NCI-H510A (cell line): ENCODE data around the gene CCSAP.
"Not testable (repeated sequence)": the region's sequence is repeated elsewhere in the genome, so short reads cannot be mapped to it uniquely, and the experiment has no call there.

Experiments used
- DNase-seq: peaks from one replicate; lab custom pipeline; 2025; lab: John Stamatoyannopoulos, UW

Gene CCSAP

GRCh38 chr1:229364207-229365065 lies 21.6 kb upstream of the CCSAP start:
- DNase-seq, result no peak

- DNase-seq, result no peak
Measured at GRCh38 chr1:229363723-229364122, 20.9 kb upstream of the CCSAP start.

- DNase-seq, result no peak
Measured at GRCh38 chr1:229360420-229360819, 17.6 kb upstream of the CCSAP start.

GRCh38 chr1:229355661-229356060 lies 12.8 kb upstream of the CCSAP start:
- DNase-seq, result no peak

- no peak for DNase-seq
Measured at GRCh38 chr1:229354226-229354625, 11.4 kb upstream of the CCSAP start.

GRCh38 chr1:229352975-229353374 lies 10.1 kb upstream of the CCSAP start:
- no peak for DNase-seq

GRCh38 chr1:229349463-229350385 lies 6.9 kb upstream of the CCSAP start:
- DNase-seq, result no peak

GRCh38 chr1:229347528-229347927 lies 4.7 kb upstream of the CCSAP start:
- DNase-seq, result no peak

GRCh38 chr1:229344937-229345684 lies 2.3 kb upstream of the CCSAP start:
- no peak for DNase-seq

- no peak for DNase-seq
Measured at GRCh38 chr1:229344139-229344538, 1.3 kb upstream of the CCSAP start.

- DNase-seq, result peak; percentile 74
Measured at GRCh38 chr1:229341774-229342655, 832 bp downstream of the CCSAP start.

- no peak for DNase-seq
Measured at GRCh38 chr1:229340496-229340895, 2.4 kb downstream of the CCSAP start.

- DNase-seq, result no peak
Measured at GRCh38 chr1:229339520-229339919, 3.3 kb downstream of the CCSAP start.

GRCh38 chr1:229339086-229339485 lies 3.8 kb downstream of the CCSAP start:
- DNase-seq, result no peak

- no peak for DNase-seq
Measured at GRCh38 chr1:229336345-229336744, 6.5 kb downstream of the CCSAP start.

GRCh38 chr1:229334716-229335115 lies 8.1 kb downstream of the CCSAP start:
- no peak for DNase-seq

GRCh38 chr1:229334269-229334668 lies 8.6 kb downstream of the CCSAP start:
- no peak for DNase-seq

- DNase-seq, result no peak
Measured at GRCh38 chr1:229328598-229329362, 14.1 kb downstream of the CCSAP start.

- not testable (repeated sequence) for DNase-seq
Measured at GRCh38 chr1:229327765-229328164, 15.1 kb downstream of the CCSAP start.

- no peak for DNase-seq
Measured at GRCh38 chr1:229326601-229327000, 16.2 kb downstream of the CCSAP start.
